ENCODE data around the gene TUBA8.
"Not testable (repeated sequence)": the region's sequence is repeated elsewhere in the genome, so short reads cannot be mapped to it uniquely, and the experiment has no call there.

Gene TUBA8

GRCh38 chr22:18136563-18137320 lies 26.1 kb downstream of the TUBA8 start:
- DNase-seq: no peak

DNA sequence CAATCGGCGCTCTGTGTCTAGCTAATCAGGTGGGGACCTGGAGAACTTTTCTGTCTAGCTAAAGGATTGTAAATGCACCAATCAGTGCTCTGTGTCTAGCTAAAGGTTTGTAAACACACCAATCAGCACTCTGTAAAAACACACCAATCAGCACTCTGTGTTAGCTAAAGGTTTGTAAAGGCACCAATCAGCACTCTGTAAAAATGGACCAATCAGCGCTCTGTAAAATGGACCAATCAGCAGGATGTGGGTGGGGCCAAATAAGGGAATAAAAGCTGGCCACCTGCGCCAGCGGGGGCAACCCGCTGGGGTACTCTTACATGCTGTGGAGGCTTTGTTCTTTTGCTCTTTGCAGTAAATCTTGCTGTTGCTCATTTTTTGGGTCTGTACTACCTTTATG lies 30.4 kb downstream of the TUBA8 start:
- DNase-seq: not testable (repeated sequence)

DNA sequence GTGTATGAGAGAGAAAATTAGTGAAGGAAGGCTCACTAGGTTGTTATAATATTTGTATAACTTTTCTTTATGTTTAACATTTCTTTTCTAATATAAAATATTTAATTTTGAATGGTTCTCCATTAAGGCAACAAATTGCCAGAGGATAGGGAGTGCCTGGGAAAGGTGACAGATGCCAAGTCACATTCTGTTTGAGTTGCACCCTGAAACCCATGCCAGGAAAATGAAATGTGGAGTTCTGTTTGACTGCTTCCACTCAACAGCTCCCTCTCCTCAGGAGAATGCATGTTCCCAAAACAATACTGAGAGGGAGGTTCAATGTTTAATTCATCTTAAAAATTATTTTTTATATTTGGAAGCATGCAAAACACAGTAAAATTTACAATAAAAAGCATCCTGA lies 33.5 kb downstream of the TUBA8 start:
- no peak for DNase-seq

DNA sequence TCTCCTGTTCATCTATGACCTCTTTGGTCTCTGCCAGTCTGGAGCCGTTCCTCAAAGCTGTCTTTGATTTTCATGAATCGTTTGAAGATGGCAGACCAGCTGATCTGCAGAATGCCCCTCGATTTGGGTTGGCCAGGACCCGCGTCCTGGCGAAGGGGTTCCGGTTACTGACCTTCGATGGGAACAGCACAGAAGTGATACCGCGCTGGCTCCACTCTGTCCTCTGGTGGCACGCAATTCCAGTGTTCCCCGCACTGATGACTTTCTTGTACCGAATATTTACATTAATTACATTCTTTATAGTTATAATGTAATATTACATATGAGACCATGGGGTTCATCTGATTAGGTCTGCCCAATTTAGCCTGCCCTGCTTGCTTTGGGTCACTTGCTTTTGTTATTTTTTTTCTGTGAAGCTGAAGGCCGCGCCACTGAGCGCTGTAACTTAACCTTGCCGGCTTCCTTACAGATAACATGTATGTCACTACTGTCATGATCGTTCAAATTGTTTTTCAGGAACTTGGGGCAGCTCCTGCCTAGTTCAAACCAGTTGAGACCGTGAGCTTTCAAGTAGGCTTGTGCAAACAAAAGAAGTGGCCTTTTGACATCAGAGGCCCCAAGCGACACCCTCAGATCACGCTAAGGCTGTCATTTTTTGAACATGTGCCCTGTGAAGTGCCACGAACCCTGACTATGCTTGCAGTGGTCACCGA lies 35.2 kb downstream of the TUBA8 start:
- no peak for DNase-seq

DNA sequence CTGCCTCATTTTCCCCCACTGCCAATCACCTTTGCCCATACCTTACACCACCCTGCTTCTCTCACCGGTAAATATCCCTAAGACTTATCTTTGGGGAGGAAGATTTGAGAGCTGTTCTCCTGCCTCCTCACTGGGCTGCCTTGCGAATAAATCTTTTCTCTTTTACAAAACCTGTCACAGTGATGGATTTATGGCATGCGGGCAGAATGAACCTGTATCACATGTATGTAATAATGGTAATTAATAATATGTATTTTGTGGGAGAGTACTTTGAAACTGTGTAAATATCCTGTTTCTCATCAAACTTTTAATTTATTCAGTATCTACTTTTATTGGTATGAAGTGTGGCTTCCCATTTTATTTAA lies 35.8 kb downstream of the TUBA8 start:
- no peak for DNase-seq

- no peak for DNase-seq
Observed at GRCh38 chr22:18147791-18148190, 37.2 kb downstream of the TUBA8 start.

DNA sequence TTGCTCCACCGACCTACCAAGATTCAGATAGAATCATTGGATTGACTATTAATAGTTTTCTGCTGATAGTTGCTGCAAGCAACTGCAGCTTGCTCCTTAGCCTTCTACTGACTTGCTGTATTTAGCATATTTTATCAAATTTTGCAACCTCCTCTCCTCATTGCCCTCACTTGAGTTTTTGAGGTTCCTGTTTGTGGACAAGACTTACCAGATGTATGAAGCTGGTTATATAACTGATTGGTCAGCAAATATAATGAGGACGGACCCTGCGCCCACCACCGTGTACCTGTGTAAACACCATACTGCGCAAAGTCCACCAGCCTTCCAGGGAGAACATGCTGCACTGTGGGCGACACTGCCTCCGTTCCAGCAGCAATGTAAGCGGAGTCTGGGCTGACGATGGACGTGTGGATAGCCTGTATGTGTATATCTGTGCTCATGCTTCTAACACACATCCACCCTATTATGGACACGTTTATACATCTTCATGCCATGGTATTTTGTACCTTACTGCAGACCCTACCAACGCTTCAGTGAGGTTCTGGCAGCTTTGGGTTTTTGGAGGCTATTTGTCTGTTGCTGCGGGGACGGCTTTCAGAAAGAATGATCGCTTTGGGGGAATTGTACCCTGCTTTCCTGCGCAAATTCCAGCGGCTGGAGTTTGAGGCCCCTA lies 37.8 kb downstream of the TUBA8 start:
- DNase-seq: no peak

GRCh38 chr22:18152519-18152918 lies 41.9 kb downstream of the TUBA8 start:
- peak; percentile 56 for DNase-seq

DNA sequence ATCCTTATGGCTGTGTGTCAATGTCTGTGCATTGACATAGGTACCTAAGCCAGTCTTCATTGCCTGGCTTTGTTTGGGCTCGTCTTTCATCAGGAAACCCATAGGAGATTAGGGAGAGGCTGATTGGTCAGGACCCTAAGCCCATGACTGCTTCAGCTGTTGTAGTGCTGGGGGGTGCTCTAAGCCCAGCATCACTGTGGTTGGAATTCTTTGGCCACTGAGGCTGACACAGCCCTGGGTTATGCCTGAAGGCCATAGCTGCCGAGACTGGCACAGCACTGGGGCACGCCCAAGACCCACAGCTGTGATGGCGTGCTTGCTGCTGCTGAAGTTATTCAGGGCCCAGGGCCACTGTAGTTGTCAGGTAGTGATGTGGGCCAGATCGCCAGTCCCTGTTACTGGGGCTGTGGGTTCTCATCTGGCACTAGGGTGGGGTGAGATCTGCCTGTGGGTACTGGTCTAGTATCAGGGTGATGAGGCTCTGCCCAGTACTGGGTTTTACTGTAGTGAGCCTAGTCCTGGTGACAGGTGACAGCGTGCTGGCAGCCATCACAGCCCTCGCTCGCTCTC lies 44.3 kb downstream of the TUBA8 start:
- no peak for DNase-seq

GRCh38 chr22:18155546-18155945 lies 44.9 kb downstream of the TUBA8 start:
- not testable (repeated sequence) for DNase-seq

DNA sequence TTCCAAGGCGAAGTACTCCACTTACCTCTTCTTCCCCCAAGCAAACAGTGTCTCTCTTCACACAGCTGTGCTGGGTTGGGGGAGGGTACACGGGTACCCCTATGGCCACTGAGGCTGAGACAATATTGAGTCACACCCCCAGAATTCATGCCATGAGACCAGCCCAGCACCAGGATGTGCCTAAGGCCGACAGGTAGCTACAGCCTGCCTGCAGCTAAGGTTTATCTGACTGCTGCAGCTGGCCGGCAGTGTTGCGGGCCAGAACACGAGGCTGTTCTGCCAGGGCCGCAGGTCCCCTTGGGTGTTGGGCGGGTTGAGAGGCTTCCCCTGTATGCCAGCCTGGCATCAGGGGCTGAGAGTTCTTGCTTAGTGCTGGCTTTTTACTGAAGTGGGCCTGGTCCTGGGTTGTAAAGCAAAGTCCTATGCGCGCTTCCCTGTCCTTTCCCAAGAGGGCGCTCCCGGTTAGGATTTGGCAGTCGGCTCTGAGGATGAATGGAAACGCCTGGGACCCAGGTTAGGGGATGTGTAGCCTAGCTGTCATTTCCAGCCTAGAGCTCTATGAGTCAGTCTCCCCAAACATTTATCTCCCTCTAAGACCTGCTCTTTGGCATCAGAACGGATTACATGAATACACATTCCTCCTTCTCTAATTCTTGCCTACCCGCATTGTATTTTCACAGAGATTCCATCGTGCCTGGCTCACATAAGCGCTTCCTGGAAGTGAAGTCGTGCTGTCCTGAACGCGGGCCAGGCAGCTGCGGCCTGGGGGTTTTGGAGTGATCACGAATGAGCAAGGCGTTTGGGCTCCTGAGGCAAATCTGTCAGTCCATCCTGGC lies 46.5 kb downstream of the TUBA8 start:
- peak; percentile 73 for DNase-seq

DNA sequence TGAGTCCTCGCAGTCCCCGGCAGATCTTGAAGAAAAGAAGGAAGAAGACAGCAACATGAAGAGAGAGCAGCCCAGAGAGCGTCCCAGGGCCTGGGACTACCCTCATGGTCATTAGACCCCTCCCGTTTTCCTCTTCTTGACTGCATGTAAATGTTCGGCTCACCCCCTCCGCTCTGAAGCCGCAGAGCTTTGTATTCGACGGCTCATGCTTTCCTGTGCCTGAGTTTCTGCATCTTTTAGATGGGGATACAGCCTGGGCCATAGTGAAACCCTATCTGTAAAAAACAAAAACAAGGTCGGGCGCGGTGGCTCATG lies 47.1 kb downstream of the TUBA8 start:
- DNase-seq: no peak

DNA sequence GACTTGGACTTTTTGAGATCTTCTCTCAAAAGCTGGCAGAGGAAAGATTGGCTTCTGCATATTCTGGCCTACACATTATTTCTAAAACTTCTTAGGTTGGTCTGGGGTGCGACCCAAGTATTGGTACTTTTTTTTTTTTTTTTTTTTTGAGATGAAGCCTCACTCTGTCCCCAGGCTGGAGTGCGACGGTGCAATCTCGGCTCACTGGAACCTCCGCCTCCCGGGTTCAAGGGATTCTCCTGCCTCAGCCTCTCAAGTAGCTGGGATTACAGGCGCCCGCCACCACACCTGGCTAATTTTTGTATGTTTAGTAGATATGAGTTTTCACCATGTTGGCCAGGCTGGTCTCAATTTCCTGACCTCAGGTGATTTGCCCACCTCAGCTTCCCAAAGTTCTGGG lies 50.0 kb downstream of the TUBA8 start:
- DNase-seq: not testable (repeated sequence)

- DNase-seq: not testable (repeated sequence)
Observed at GRCh38 chr22:18163843-18164242, 53.2 kb downstream of the TUBA8 start.

DNA sequence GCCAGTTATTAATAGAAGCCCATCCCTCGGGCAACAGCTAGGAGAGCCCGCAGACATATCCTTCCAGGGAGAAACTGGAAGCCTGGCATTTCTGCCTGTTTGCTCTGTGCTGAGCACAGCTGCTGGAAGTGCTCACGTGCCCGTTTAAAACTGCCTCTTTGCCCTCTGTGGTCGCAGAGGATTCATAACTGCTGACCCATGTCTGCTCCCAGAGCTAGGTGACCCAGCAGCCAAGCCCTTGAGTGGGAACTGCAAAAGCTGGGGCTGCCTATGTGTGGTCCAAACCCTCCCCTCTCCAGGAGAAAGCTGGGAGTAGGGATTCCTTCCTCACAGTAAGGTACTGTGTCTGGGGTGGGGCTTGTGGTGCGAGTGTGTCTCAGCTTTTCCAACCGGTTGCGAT lies 54.0 kb downstream of the TUBA8 start:
- not testable (repeated sequence) for DNase-seq

DNA sequence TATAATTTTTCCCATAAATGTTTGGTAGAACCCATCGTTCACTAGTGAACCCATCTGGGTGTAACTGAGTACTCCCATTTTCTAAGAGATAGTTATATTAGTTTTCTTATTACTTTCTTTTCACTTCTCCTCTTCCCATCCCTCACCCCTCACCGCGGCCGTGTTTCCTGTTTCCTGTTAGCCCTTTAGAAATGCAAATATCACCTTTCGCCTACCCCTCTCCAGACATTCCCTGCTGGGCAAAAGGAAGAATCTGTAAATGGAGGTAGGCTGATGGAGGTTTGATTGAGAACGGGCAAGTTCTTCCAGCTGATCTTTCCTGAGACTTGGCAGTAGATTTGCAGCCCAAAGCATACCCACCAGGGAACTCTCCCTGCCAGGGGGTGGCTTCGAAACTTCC lies 54.7 kb downstream of the TUBA8 start:
- DNase-seq: not testable (repeated sequence)

DNA sequence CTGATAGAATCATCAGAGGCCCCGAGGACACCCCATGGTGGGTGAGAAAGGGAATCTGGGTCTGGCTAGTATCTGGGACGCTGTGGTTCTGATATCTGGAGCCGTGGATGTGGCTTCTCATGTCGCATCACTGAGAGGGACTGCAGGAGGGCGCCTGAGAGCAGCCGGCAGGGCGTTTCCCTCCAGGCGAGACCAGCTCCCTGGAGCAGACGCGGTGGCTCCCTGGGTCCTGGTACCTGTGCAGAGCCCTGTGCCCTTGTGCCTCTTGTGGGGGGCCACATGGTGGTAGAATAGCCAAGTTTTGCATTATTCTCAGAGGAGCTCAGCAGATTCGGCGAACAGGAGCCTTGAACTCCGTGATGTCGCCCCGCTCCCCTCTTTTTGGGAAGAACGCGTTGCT lies 59.7 kb downstream of the TUBA8 start:
- not testable (repeated sequence) for DNase-seq

DNA sequence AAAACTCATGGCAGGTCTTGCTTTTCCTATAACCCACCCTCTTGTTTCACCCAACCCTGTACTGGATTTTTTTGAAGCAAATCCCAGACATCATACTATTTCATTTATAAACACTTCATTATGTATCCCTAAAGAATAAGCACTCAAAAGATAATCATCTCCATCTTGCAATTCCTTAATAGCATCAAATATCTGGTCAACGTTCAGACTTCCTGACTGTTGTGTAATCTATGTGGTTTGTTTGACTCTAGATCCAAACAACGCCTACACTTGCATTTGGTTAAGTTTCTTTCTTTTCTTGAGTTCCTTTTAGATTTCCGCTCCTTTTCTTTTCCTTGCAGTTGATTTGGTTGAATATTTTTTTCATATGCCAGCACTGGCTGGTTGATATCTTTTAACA lies 61.6 kb downstream of the TUBA8 start:
- not testable (repeated sequence) for DNase-seq

- DNase-seq: not testable (repeated sequence)
Observed at GRCh38 chr22:18172776-18173175, 62.2 kb downstream of the TUBA8 start.

- not testable (repeated sequence) for DNase-seq
Observed at GRCh38 chr22:18173441-18173840, 62.8 kb downstream of the TUBA8 start.

All from activated CD8-positive, alpha-beta memory T cell treated with anti-CD3 and anti-CD28 coated beads, Interleukin-2, amount 50 U/mL, for 48 hours (primary cell).